Measurements from ENCODE around the gene FAIM2. TPM values are rescaled to one million over a fixed set of nuclear protein-coding genes. Genes with fewer than 3 reads are reported as not detected.

FAIM2 gene
- total and polyA plus RNA-seq, 2 donors from 2014 or later: 1.3 to 5.5 TPM

DNA sequence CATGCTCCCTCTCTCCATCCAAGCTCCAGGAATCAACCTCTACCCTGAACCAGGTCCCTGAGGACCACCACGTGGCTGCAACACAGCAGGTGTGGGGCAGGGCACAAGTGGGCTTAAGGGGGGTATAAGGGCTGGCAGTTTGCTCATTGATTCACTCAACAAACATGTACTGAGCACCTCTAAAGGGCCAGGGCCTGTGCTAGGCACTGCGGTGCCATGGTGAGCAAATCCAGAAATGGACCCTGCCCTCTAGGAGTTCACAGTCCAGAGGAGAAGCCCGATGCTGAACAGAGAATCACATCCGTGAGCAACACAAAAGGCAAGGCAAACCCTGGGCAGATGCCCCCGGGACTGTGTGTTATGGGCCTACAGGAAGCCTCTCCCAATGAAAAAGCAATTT lies 40.3 kb upstream of the FAIM2 start:
- no peak for FAIRE-seq
- no peak for TF ChIP-seq CTCF (IDR thresholded peaks at IDR 0.05; ENCODE audit: borderline replicate concordance, extremely low read depth, insufficient read depth)

DNA sequence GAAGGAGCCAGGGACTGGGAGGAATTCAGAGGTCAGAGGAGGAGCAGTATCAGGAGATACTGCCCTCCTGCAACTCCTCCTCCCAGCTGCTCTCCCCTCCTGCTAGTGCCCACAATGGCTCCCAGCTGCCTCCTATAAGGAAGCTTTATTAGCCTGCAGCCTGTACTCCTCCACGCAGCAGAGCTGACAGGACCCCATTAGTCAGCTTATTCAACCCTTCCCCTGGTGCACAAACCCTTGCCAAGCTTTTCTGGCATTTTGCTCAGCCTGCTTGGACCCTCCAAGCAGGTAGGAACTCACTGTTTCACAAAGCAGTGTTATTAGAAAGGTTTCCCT lies 39.9 kb upstream of the FAIM2 start:
- Histone ChIP-seq H3K27ac (ENCODE audit: low read depth in 2 of 2, low read length in 2 of 2) (no peak overlapping the region), H3K27me3 (ENCODE audit: control insufficient read depth, insufficient read depth, low read length) (no peaks in the 10 kb centered on the region), H3K36me3 (ENCODE audit: control insufficient read depth in 2 of 3, insufficient read depth in 3 of 3, low read length in 3 of 3) (no peaks in the 10 kb centered on the region), H3K9me3 (ENCODE audit: control insufficient read depth in 2 of 3, insufficient read depth in 1 of 3, low read length in 3 of 3) (no peaks in the 10 kb centered on the region), H3K9ac (ENCODE audit: low read length in 3 of 3) (no peak overlapping the region), H3K4me3 (ENCODE audit: low read length in 3 of 3) (no peak overlapping the region), H3K4me1 (ENCODE audit: control insufficient read depth in 2 of 3, insufficient read depth in 2 of 3, low read depth in 1 of 3, low read length in 3 of 3) (peaks cover 0 to 6% (median 4%) of the 10 kb centered on the region in 3 donors)
- intact Hi-C loops (cut with DNase I): no loop called here
- DNase-seq: peak in 1 of 5 donors; percentile 52
- FAIRE-seq: no peak
- TF ChIP-seq CTCF (IDR thresholded peaks at IDR 0.05; ENCODE audit: borderline replicate concordance, extremely low read depth, insufficient read depth): no peak

More for the DNA sequence above, 40.3 kb upstream of the FAIM2 start:
- Histone ChIP-seq H3K27ac (ENCODE audit: low read depth in 2 of 2, low read length in 2 of 2) (no peak overlapping the region), H3K4me1 (ENCODE audit: control insufficient read depth in 2 of 3, insufficient read depth in 2 of 3, low read depth in 1 of 3, low read length in 3 of 3) (peaks cover 0 to 6% (median 4%) of the 10 kb centered on the region in 3 donors), H3K27me3 (ENCODE audit: control insufficient read depth, insufficient read depth, low read length) (no peaks in the 10 kb centered on the region), H3K9me3 (ENCODE audit: control insufficient read depth in 2 of 3, insufficient read depth in 1 of 3, low read length in 3 of 3) (no peaks in the 10 kb centered on the region), H3K9ac (ENCODE audit: low read length in 3 of 3) (no peak overlapping the region), H3K36me3 (ENCODE audit: control insufficient read depth in 2 of 3, insufficient read depth in 3 of 3, low read length in 3 of 3) (no peaks in the 10 kb centered on the region), H3K4me3 (ENCODE audit: low read length in 3 of 3) (no peak overlapping the region)
- intact Hi-C loops (cut with DNase I): no loop called here
- peak in 1 of 5 donors; percentile 30 for DNase-seq

DNA sequence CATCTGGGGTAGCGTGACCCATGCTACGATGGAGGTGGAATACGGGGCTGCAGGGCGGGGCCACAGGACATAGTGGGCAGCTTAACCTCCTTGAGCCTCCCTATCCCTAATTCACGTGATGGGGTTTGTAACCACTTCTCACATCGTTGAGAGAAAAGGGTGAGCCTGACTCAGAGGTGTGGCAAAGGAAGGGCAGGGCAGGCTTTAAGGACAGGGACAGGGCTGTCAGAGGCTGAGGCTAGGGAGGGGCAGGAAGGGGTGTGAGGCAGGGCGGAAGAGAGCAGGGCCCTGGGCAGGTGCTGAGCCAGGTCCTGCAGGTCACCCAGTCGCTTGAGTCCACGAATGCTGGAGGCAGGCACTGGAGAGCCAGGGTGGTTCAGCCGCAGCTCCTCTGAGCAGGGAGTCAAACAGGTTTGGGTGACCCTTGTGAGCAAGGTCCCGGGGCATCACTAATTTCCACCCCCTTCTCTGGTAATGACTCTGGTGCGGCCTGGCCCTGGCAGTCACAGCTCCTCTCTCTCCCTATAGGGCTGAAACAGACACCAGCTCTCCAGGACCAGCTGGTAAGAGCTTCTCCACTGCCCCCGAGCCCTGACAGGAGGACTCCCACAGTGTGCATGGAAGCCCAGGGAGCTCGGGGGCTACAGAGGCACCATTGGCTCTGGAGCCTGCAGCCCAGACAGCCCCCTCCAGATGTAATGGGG lies 39.4 kb upstream of the FAIM2 start:
- Histone ChIP-seq H3K4me1 (ENCODE audit: control insufficient read depth in 2 of 3, insufficient read depth in 2 of 3, low read depth in 1 of 3, low read length in 3 of 3) (peaks cover 0 to 6% (median 4%) of the 10 kb centered on the region in 3 donors), H3K4me3 (ENCODE audit: low read length in 3 of 3) (no peak overlapping the region), H3K27ac (ENCODE audit: low read depth in 2 of 2, low read length in 2 of 2) (no peak overlapping the region), H3K27me3 (ENCODE audit: control insufficient read depth, insufficient read depth, low read length) (no peaks in the 10 kb centered on the region), H3K9me3 (ENCODE audit: control insufficient read depth in 2 of 3, insufficient read depth in 1 of 3, low read length in 3 of 3) (no peaks in the 10 kb centered on the region), H3K9ac (ENCODE audit: low read length in 3 of 3) (no peak overlapping the region), H3K36me3 (ENCODE audit: control insufficient read depth in 2 of 3, insufficient read depth in 3 of 3, low read length in 3 of 3) (no peaks in the 10 kb centered on the region)
- intact Hi-C loops (cut with DNase I): no loop called here
- DNase-seq (peak in 4 of 5 donors; percentile 50 to 72 (median 62)), FAIRE-seq (no peak)
- TF ChIP-seq CTCF (IDR thresholded peaks at IDR 0.05; ENCODE audit: borderline replicate concordance, extremely low read depth, insufficient read depth): no peak

- no peaks in the 10 kb centered on the region for H3K36me3 ChIP-seq (ENCODE audit: control insufficient read depth in 2 of 3, insufficient read depth in 3 of 3, low read length in 3 of 3)
- no peaks in the 10 kb centered on the region for H3K9me3 ChIP-seq (ENCODE audit: control insufficient read depth in 2 of 3, insufficient read depth in 1 of 3, low read length in 3 of 3)
- DNase-seq (no peak), FAIRE-seq (no peak)
- H3K9ac ChIP-seq (ENCODE audit: low read length in 3 of 3): no peak overlapping the region
- H3K27ac ChIP-seq (ENCODE audit: low read depth in 2 of 2, low read length in 2 of 2): no peak overlapping the region
- peaks cover 0 to 6% (median 4%) of the 10 kb centered on the region in 3 donors for H3K4me1 ChIP-seq (ENCODE audit: control insufficient read depth in 2 of 3, insufficient read depth in 2 of 3, low read depth in 1 of 3, low read length in 3 of 3)
- H3K4me3 ChIP-seq (ENCODE audit: low read length in 3 of 3): no peak overlapping the region
- intact Hi-C loops (cut with DNase I): no loop called here
- TF ChIP-seq CTCF (IDR thresholded peaks at IDR 0.05; ENCODE audit: borderline replicate concordance, extremely low read depth, insufficient read depth): no peak
- H3K27me3 ChIP-seq (ENCODE audit: control insufficient read depth, insufficient read depth, low read length): no peaks in the 10 kb centered on the region
These were observed 38.8 kb upstream of the FAIM2 start for GRCh38 chr12:49942512-49942893.

All from kidney (tissue), 14 donors.